SK-N-MC (cell line): Measurements from ENCODE around the gene ABHD12.

ENCODE experiments used
- EZH2 ChIP-seq: fragments of 200-600 bp; sonication (generic); IDR thresholded peaks from one replicate; pipeline ENCODE4 v1.6.1; 2017; ENCODE audit warnings: antibody characterized with exemption
- FOXP2 ChIP-seq: optimal IDR thresholded peaks from 2 replicates; pipeline ENCODE3; 2011; ENCODE audit warnings: mild to moderate bottlenecking, moderate library complexity; ENCODE audit not compliant: insufficient read depth; ENCODE audit errors: extremely low read length, control extremely low read depth
- POLR2AphosphoS5 ChIP-seq: IDR thresholded peaks from 2 replicates; pipeline ENCODE4 v1.6.1; 2012; ENCODE audit warnings: mild to moderate bottlenecking, low read depth, low read length, borderline replicate concordance

GRCh38 chr20:25257756-25258475 lies 132.7 kb downstream of the ABHD12 start:
- TF ChIP-seq EZH2: no peak
- no peak for TF ChIP-seq POLR2AphosphoS5
- no peak for TF ChIP-seq FOXP2
